NCI-H1930 (cell line): ENCODE measurements around the gene NFIA.
A peak's percentile ranks its signal among the peaks of the same experiment; 100 is the strongest.

ENCODE experiments used
- DNase-seq, 2 experiments: peaks; one replicate each; lab custom pipeline; 2025; lab: John Stamatoyannopoulos, UW

Gene NFIA

GRCh38 chr1:61152469-61153105 is 70.2 kb downstream of the NFIA start:
- no peak for DNase-seq

GRCh38 chr1:61156576-61157467 is 74.5 kb downstream of the NFIA start:
- DNase-seq, result no peak

GRCh38 chr1:61157468-61157987 is 75.2 kb downstream of the NFIA start:
- DNase-seq, result no peak

DNA sequence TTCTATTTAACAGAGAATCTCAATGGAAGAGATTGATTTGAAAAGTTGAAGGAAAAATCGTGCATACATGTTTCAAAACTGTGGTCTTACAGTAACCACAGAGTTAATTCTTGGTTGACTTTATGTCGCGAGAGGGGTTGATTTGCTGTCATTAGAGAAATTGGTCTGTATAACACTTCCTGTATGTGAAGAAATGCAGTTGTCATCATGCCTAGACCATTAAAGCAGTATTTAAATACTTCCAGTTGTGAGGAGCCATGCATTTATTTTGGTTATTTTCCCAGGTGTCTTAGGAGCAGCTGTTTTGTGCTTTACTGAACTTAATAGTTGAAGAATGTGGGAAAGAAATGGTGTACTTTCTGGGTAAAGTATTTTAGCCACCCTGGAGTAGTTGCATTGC is 76.2 kb downstream of the NFIA start:
- DNase-seq, result no peak

DNA sequence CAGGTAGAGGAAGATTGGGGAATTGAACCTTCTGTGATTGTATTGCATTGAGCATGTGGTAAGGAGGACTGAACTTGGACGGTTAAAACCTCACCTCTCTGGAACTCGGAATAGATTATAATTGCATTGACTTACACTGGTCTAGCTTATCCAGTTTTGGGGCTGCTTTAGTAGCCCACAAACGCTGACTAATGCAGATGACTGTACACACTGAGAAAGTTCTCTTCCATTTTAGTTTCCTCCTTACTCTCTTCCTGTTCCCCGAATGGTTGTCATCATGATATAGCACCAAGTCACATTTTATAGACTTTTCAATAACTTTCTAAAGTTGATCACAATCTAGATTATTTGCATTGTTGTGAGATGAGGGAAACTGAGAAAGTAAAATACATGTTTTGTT is 78.2 kb downstream of the NFIA start:
- DNase-seq, result no peak

DNA sequence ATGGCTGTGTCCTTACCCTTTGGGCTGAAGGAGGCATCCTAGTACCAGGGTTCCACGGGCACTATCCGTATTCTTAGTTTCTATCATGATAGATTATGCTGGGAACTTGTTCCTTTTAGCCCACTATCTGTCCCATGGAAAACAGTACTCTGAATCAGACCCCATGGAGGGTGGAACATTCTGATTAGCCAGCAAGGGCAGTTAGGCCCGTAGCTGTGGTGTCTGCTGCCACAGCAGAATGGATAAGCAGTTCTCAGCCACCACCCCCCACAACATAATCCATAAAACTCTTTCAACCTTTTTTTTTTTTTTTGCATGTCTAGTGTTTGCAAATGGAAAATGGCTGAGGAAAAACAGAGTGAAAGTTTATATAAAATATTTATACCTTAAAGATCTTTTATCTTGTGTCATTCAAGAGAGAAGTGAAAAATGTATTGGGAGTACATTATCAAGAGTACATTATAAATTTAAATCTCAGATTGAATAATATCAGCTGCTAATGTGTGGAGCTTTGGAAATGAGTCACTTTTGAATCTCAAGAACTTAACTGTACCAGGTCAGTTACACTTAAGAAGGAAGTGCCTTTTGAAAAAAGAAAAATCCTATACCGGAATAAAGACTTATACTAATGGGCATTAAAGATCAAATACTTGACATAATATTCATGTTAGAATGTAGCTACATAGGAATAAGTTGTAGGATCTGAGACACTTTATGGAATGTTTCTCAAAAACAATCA is 80.3 kb downstream of the NFIA start:
- no peak for DNase-seq

- DNase-seq, result no peak
Observed at GRCh38 chr1:61163355-61163754, 81.0 kb downstream of the NFIA start.

DNA sequence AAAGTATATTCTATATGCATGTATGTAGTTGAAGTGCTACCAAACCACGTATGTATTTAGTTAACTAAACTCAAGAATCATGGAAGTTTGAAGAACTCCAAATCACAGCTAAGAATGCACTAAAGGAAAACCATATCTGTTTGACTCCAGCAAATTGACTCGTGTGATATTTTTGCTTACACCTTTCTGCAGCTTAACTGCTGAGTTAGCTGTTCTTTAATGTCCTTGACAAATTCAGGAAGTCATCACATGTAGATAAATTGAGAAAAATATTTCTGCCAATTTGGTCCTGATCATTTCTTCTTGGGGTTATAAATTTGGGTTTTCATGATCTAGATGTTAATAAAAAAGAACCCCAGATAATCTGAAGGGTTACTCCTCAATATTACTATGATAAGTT is 83.0 kb downstream of the NFIA start:
- no peak for DNase-seq

GRCh38 chr1:61167309-61167708 is 84.9 kb downstream of the NFIA start:
- no peak for DNase-seq

DNA sequence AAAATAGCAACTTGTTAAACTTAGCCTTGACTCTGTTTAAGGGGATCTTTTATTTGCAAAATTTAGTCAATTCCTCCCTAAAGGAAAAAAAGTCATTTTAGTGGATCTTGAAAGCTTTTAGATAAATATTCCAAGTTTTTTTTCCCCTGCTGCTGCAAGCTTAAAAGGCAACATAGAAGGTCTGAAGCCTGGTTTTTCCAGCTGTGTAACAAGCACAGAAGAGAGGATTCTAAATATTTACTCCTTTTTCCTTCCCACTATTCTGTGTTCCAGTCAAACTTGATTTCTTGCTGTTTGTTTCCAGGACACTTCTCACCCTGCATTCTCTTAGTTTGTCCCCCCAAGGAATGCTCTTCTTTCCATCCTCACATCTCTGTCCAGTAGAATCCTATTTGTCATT is 86.7 kb downstream of the NFIA start:
- DNase-seq, result no peak

GRCh38 chr1:61169634-61170033 is 87.3 kb downstream of the NFIA start:
- DNase-seq, result no peak

- no peak for DNase-seq
Observed at GRCh38 chr1:61170328-61171238, 88.2 kb downstream of the NFIA start.

DNA sequence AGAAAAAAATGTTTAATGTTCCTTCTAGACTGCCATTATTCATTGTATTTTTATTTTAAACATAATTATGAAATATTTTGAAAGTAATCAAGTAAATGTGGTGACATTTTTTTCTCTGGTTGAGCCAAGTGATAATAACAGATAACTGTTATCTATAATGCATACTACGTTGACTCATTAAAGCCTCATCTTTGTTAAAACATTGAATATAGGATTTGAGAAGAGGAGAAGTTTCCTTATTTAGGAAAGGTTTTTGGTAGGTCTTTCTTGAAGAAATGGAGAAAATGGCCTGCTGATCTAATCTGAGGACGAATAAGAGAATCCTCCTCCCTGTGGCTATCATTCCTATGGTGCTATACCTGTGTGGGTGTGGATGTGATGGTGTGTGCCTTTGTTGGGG is 89.0 kb downstream of the NFIA start:
- DNase-seq, result no peak

DNA sequence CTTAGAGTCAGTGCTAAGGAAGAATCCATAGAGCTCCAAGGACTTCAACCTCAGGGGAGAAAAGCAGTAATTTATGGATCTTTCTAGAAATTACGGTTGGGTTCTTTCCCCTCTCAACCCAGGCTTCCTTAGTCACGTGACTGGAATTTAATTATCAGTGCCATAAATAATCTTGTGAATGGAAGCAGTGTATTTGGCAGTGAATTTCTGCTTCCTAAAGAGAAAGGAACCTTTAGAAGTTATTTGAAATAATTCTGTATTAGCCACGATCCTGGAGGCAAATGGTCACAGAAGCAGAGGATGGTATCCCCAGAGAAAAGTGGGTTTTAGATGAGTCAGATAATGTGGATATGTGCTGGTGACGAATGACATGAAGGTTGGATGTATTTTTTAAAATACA is 89.6 kb downstream of the NFIA start:
- no peak for DNase-seq

- no peak for DNase-seq
Observed at GRCh38 chr1:61173118-61173517, 90.8 kb downstream of the NFIA start.

DNA sequence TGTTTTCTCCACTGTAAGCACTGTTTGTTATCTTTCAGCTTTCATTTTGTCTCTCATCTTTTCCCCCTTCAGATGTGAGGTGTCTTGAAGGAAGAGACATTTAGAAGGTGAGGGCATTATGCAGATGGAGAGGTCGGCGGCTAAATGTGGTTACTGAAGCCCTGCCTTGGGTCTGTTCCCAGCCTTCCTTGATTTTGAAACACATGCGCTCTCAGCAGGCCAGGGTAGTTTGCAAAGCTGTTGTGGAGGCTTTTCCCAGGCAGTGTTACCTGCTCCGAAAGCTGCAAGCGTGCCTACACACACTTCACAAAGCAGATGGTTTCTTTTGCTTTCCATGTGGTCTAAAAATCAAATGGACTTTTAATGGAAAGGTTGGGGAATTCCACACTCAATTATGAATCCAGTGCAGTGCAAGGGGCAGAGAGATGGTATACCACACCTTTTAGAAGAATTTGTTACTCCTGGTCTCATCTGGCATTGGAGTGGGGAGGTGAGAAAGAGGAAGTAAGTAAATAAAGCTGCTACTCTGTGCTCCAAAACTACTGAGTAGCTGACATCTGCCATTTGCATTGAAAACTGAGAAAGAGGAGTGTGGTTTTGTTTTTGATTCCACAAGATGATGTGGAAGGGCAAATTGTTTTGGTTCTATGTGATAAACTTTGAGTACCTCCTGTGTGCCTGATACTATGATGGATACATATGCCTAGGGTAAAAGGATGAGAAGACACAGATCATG is 91.9 kb downstream of the NFIA start:
- no peak for DNase-seq

DNA sequence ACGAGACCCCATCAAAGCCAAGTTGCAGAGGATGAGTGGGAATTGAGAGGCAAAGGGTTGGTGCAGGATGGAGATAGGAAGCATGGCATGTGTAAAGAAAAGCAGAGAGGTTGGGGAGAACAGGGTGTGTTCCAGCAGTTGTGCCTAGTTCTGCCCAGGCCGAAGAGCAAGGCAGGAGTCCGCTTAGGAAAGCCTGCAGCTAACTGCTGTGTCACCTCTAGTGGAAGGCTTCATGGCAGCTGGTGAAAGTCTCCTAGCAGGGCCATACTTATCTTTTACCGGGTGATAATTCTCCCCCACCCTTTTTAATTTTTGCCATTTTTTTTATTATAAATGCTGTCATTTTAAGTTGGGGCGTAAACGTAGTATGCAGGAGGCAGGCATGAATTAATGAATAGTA is 93.6 kb downstream of the NFIA start:
- no peak for DNase-seq

DNA sequence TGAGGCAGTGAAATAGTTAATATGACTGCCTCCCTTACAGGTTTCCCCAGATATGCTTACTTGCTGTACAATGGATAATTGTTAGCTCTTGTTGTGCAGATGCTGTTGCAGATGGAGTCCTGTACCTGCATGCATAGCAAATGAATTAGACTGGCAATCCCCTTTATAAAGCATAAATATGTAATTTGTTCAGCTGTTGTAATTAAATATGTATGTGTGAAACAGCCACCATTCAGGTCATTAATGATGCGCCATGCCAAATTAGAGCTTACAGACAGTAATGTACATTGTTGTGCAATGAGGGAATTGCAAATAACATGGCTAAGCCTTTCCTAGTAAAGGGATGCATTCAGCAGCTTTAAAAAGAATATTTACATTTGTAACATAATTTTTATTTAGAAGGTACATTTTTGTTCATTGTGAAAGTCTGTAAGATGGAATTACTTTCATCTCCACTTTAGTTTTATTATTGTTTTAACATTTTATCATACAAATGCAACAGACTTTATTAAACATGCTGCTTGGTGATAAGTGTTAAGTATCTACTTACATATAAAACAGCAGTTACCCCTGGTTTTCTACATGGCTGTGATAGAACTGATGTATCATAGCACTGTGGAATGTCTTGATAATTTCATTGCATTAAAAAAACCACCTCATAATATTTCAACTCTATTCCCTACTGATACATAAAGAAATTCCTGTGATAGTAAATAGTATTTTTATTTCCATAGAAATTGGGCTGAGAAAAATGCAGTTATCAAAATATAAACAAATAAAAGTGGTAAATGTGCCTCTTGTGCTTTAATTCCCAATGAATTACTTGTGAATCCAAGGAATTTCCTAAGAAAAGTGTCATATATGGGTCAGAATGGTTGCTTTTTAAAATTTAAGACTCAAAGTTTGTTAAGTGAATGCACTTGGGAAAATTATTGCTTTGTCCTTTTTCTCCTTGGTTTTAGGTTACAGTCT is 99.0 kb downstream of the NFIA start:
- peak; percentile 28 to 41 for DNase-seq

GRCh38 chr1:61182049-61182448 is 99.7 kb downstream of the NFIA start:
- no peak for DNase-seq

DNA sequence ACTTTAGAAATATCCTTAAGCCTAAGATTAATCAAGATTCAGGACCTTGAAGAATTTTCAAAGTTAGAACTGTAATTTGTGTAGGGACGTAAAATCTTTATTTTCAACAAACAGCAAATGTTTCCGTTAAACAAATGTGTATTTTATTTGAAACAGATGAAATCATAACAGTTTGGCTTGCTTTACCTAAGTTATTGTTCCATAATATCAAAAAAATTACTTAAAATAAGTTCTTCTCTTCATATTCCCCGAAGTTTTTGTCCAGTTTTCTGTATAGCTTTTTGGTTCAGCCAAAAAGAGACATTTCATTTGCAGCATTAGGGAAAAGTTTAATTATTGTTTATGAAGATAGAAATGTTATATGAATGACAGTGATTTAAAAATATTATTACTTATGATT is 100.1 kb downstream of the NFIA start:
- no peak for DNase-seq
